ENCODE results near the gene APOB. TPM values are rescaled to one million over a fixed set of nuclear protein-coding genes. Genes with fewer than 3 reads are reported as not detected.

Gene APOB
- total RNA-seq, 1 donor from 2014 or later = 9.1 TPM

- intact Hi-C loops (cut with micrococcal nuclease) = no loop called here
Measured at GRCh38 chr2:21040468-21041377, 3.1 kb downstream of the APOB start.

DNA sequence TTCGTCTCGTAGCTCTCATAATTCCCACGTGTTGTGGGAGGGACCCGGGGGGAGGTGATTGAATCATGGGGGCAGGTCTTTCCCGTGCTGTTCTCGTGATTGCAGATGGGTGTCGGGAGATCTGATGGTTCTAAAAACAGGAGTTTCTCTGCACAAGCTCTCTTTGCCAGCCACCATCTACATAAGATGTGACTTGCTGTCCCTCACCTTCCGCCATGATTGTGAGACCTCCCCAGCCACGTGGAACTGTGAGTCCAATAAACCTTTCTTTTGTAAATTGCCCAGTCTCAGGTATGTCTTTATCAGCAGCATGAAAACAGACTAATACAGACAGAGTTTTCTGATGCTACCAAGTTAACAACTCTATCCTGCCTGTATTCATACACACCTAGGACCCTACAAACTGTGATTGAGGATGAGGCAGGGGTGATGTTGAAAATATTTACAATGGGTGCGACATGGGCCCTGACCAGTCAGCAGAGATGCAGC is 3.9 kb downstream of the APOB start:
- DNase-seq = no peak
- intact Hi-C loops (cut with micrococcal nuclease) = no loop called here
- Histone ChIP-seq H3K4me1 (peaks cover 47% of the 10 kb centered on the region), H3K27ac (replicated peaks) (peak overlapping the region; percentile 83), H3K9me3 (replicated peaks) (no peaks in the 10 kb centered on the region), H3K27me3 (ENCODE audit: low read depth) (peaks cover 29% of the 10 kb centered on the region), H3K36me3 (peaks cover 9% of the 10 kb centered on the region), H3K4me3 (peak overlapping the region; percentile 56)
- TF ChIP-seq CTCF (IDR thresholded peaks at IDR 0.05; ENCODE audit: borderline replicate concordance) = no peak

More at GRCh38 chr2:21040468-21041377, 3.1 kb downstream of the APOB start:
- peak overlapping the region; percentile 83 for H3K27ac ChIP-seq (replicated peaks)
- peaks cover 9% of the 10 kb centered on the region for H3K36me3 ChIP-seq
- no peak for TF ChIP-seq CTCF (IDR thresholded peaks at IDR 0.05; ENCODE audit: borderline replicate concordance)
- peaks cover 47% of the 10 kb centered on the region for H3K4me1 ChIP-seq
- DNase-seq = no peak
- peak overlapping the region; percentile 56 for H3K4me3 ChIP-seq
- peaks cover 29% of the 10 kb centered on the region for H3K27me3 ChIP-seq (ENCODE audit: low read depth)
- no peaks in the 10 kb centered on the region for H3K9me3 ChIP-seq (replicated peaks)

GRCh38 chr2:21039080-21039556 is 4.8 kb downstream of the APOB start:
- H3K27ac ChIP-seq (replicated peaks) = peak overlapping the region; percentile 83
- no peaks in the 10 kb centered on the region for H3K9me3 ChIP-seq (replicated peaks)
- peaks cover 23% of the 10 kb centered on the region for H3K27me3 ChIP-seq (ENCODE audit: low read depth)
- DNase-seq = no peak
- peaks cover 45% of the 10 kb centered on the region for H3K4me1 ChIP-seq
- no peak for TF ChIP-seq CTCF (IDR thresholded peaks at IDR 0.05; ENCODE audit: borderline replicate concordance)
- peaks cover 9% of the 10 kb centered on the region for H3K36me3 ChIP-seq
- H3K4me3 ChIP-seq = no peak overlapping the region
- intact Hi-C loops (cut with micrococcal nuclease) = no loop called here

- no peaks in the 10 kb centered on the region for H3K9me3 ChIP-seq (replicated peaks)
- no peak overlapping the region for H3K4me3 ChIP-seq
- no peak for DNase-seq
- H3K27ac ChIP-seq (replicated peaks) = peak overlapping the region; percentile 83
- peaks cover 40% of the 10 kb centered on the region for H3K4me1 ChIP-seq
- TF ChIP-seq CTCF (IDR thresholded peaks at IDR 0.05; ENCODE audit: borderline replicate concordance) = no peak
- H3K36me3 ChIP-seq = peaks cover 9% of the 10 kb centered on the region
- peaks cover 18% of the 10 kb centered on the region for H3K27me3 ChIP-seq (ENCODE audit: low read depth)
- intact Hi-C loops (cut with micrococcal nuclease) = no loop called here
Measured at GRCh38 chr2:21038403-21039073, 5.3 kb downstream of the APOB start.

- H3K4me1 ChIP-seq = peaks cover 32% of the 10 kb centered on the region
- H3K27ac ChIP-seq (replicated peaks) = peak overlapping the region; percentile 83
- DNase-seq = no peak
- TF ChIP-seq CTCF (IDR thresholded peaks at IDR 0.05; ENCODE audit: borderline replicate concordance) = no peak
- peaks cover 9% of the 10 kb centered on the region for H3K36me3 ChIP-seq
- intact Hi-C loops (cut with micrococcal nuclease) = no loop called here
- no peaks in the 10 kb centered on the region for H3K9me3 ChIP-seq (replicated peaks)
- peaks cover 9% of the 10 kb centered on the region for H3K27me3 ChIP-seq (ENCODE audit: low read depth)
- H3K4me3 ChIP-seq = no peak overlapping the region
Measured at GRCh38 chr2:21037671-21038108, 6.2 kb downstream of the APOB start.

All from left ventricle myocardium inferior (tissue), 1 donor.